Omental fat pad (tissue), 4 donors: ENCODE data around the gene MALAT1. TPM values are rescaled to one million over a fixed set of nuclear protein-coding genes. Genes with fewer than 3 reads are reported as not detected.

Source experiments
- ATAC-seq: fragments of 150-250 bp; one replicate; pipeline ENCODE4 v1.9.1; 2016; ENCODE audit warnings: mild to moderate bottlenecking, moderate library complexity; ENCODE audit not compliant: low FRiP score
- DNase-seq: peaks from one replicate; pipeline ENCODE4 v3.0.0-alpha.2; 2019; ENCODE audit warnings: low spot score
- total RNA-seq, 4 donors: library from RNA; depleted of rRNA; stranded (reverse); fragments of >200 nt; gene quantifications; one replicate each; pipeline ENCODE4 v1.1.0, GENCODE V29; 2016
- TF ChIP-seq, protein P1 (sequence below), 3 donors: fragments of 450-650 bp; IDR thresholded peaks; one replicate each; pipeline ENCODE4 v1.5.1; 2016 to 2017; ENCODE audit warnings: antibody characterized with exemption in 3 of 3, mild to moderate bottlenecking in 3 of 3, moderate library complexity in 2 of 3

MALAT1 gene
- total RNA-seq, 4 donors from 2014 or later, result 11,614 to 21,764 (median 16,063) TPM

GRCh38 chr11:65551572-65552387 is 52.9 kb downstream of the MALAT1 start:
- TF ChIP-seq, protein P1, sequence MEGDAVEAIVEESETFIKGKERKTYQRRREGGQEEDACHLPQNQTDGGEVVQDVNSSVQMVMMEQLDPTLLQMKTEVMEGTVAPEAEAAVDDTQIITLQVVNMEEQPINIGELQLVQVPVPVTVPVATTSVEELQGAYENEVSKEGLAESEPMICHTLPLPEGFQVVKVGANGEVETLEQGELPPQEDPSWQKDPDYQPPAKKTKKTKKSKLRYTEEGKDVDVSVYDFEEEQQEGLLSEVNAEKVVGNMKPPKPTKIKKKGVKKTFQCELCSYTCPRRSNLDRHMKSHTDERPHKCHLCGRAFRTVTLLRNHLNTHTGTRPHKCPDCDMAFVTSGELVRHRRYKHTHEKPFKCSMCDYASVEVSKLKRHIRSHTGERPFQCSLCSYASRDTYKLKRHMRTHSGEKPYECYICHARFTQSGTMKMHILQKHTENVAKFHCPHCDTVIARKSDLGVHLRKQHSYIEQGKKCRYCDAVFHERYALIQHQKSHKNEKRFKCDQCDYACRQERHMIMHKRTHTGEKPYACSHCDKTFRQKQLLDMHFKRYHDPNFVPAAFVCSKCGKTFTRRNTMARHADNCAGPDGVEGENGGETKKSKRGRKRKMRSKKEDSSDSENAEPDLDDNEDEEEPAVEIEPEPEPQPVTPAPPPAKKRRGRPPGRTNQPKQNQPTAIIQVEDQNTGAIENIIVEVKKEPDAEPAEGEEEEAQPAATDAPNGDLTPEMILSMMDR (IDR thresholded peaks at IDR 0.05), result no peak
- DNase-seq (no peak), ATAC-seq (peak; percentile 37)

DNA sequence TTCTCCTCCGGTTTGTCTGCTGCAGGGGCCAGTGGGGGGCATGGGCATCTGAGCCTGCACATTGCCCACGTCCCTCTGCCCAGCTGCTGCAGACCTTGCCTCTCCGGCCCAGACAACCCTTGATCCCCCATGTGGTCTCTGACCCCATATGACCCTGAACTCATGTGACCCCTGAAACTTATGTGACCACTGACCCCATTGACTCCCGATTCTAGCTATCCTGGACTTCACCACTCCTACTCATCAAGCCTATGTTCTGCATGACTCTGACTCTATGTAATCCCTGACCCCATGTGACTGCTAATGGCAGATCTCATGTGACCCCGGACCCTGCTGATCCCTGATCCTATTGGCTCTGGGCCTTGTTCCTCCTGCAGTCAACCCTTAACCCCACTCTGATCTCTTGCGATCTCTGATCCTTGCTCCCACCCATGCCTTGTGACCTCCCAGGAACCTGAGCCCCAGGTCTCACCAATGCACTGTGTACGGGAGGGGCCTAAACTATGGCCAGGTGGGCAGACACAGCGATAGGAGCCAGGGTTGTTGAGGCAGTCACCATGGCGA is 53.6 kb downstream of the MALAT1 start:
- no peak for ATAC-seq
- no peak for DNase-seq
- TF ChIP-seq, protein P1 (IDR thresholded peaks at IDR 0.05), result no peak

GRCh38 chr11:65553301-65554001 is 54.6 kb downstream of the MALAT1 start:
- DNase-seq, result no peak
- TF ChIP-seq, protein P1 (IDR thresholded peaks at IDR 0.05), result no peak
- no peak for ATAC-seq

GRCh38 chr11:65554057-65554818 is 55.4 kb downstream of the MALAT1 start:
- DNase-seq, result no peak
- ATAC-seq, result no peak
- TF ChIP-seq, protein P1 (IDR thresholded peaks at IDR 0.05), result no peak

DNA sequence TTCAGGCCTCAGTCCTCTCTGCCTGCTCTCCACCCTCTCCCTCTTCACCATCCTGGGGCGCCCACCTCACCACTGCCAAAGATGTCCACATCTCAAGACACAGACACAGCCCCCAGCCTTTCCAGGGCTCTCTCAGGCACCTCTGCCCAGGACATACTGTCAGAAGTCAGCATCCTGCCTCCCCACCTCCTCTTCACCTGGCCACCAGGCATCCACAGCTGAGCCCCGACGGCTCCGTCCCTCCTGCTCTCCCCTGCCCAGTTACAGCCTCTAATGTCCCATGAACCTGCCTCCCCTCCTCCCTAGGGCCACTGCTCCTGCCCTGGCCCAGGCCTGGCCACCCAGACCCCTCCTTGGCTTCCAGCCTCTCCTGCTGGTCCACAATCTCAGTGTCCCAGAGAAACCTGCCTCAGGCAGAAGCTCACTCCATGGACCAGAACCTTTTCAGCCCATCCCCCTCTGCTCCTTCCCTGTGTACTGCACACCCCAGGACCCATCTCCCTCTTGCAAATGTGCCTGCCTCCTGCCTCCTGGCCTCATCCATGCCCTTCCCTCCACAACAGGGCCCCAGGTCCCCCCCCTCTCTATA is 56.1 kb downstream of the MALAT1 start:
- ATAC-seq, result no peak
- TF ChIP-seq, protein P1 (IDR thresholded peaks at IDR 0.05), result no peak
- no peak for DNase-seq

- DNase-seq (no peak), ATAC-seq (peak; percentile 15)
- TF ChIP-seq, protein P1 (IDR thresholded peaks at IDR 0.05), result no peak
These were observed 56.9 kb downstream of the MALAT1 start for GRCh38 chr11:65555693-65556231.
